Measurements from ENCODE around the gene SPAAR.
"Not testable (repeated sequence)": the region's sequence is repeated elsewhere in the genome, so short reads cannot be mapped to it uniquely, and the experiment has no call there.

Gene SPAAR

GRCh38 chr9:35923927-35924763 lies 14.9 kb downstream of the SPAAR start:
- DNase-seq = no peak

GRCh38 chr9:35928591-35929452 lies 19.5 kb downstream of the SPAAR start:
- no peak for DNase-seq

GRCh38 chr9:35929453-35929718 lies 20.1 kb downstream of the SPAAR start:
- no peak for DNase-seq

- DNase-seq = no peak
Observed at GRCh38 chr9:35930521-35930920, 21.2 kb downstream of the SPAAR start.

GRCh38 chr9:35930989-35931388 lies 21.7 kb downstream of the SPAAR start:
- no peak for DNase-seq

GRCh38 chr9:35932735-35933134 lies 23.4 kb downstream of the SPAAR start:
- no peak for DNase-seq

- no peak for DNase-seq
Observed at GRCh38 chr9:35933550-35934067, 24.3 kb downstream of the SPAAR start.

GRCh38 chr9:35934069-35934468 lies 24.8 kb downstream of the SPAAR start:
- not testable (repeated sequence) for DNase-seq

GRCh38 chr9:35935261-35935660 lies 26.0 kb downstream of the SPAAR start:
- no peak for DNase-seq

- no peak for DNase-seq
Observed at GRCh38 chr9:35935755-35936509, 26.6 kb downstream of the SPAAR start.

GRCh38 chr9:35937227-35937626 lies 27.9 kb downstream of the SPAAR start:
- DNase-seq = no peak

GRCh38 chr9:35938474-35939356 lies 29.4 kb downstream of the SPAAR start:
- no peak for DNase-seq

- DNase-seq = no peak
Observed at GRCh38 chr9:35939679-35940250, 30.5 kb downstream of the SPAAR start.

- DNase-seq = no peak
Observed at GRCh38 chr9:35940458-35941407, 31.4 kb downstream of the SPAAR start.

GRCh38 chr9:35942286-35942685 lies 33.0 kb downstream of the SPAAR start:
- DNase-seq = no peak

GRCh38 chr9:35944173-35944572 lies 34.9 kb downstream of the SPAAR start:
- DNase-seq = no peak

GRCh38 chr9:35944841-35945240 lies 35.6 kb downstream of the SPAAR start:
- no peak for DNase-seq

- peak; percentile 24 for DNase-seq
Observed at GRCh38 chr9:35945341-35946018, 36.2 kb downstream of the SPAAR start.

GRCh38 chr9:35948451-35948850 lies 39.2 kb downstream of the SPAAR start:
- DNase-seq = no peak

GRCh38 chr9:35948901-35949318 lies 39.6 kb downstream of the SPAAR start:
- DNase-seq = no peak
